ENCODE results near the gene IL11. TPM values are rescaled to one million over a fixed set of nuclear protein-coding genes. Genes with fewer than 3 reads are reported as not detected.
A peak's percentile ranks its signal among the peaks of the same experiment; 100 is the strongest.
"Not testable (repeated sequence)": the region's sequence is repeated elsewhere in the genome, so short reads cannot be mapped to it uniquely, and the experiment has no call there.

IL11 gene
- total RNA-seq, 1 donor from 2014 or later: 2.2 TPM

- H3K27ac Mint-ChIP-seq: peak overlapping the region; percentile 87
- H3K36me3 Mint-ChIP-seq (ENCODE audit: insufficient read depth): peaks cover 21% of the 10 kb centered on the region
- peaks cover 9% of the 10 kb centered on the region for H3K9me3 Mint-ChIP-seq (ENCODE audit: low read depth)
These were observed 35.4 kb upstream of the IL11 start for GRCh38 chr19:55405638-55406037.

GRCh38 chr19:55402509-55402908 is 32.2 kb upstream of the IL11 start:
- Mint-ChIP-seq H3K9me3 (ENCODE audit: low read depth) (no peaks in the 10 kb centered on the region), H3K36me3 (ENCODE audit: insufficient read depth) (peaks cover 19% of the 10 kb centered on the region), H3K4me3 (ENCODE audit: low read depth) (no peak overlapping the region), H3K27me3 (no peaks in the 10 kb centered on the region), H3K27ac (no peak overlapping the region), H3K4me1 (ENCODE audit: low read depth) (peaks cover 14% of the 10 kb centered on the region)
- no peak for DNase-seq (ENCODE audit: low spot score, unreplicated experiment)
- TF ChIP-seq CTCF (IDR thresholded peaks at IDR 0.05; ENCODE audit: unreplicated experiment): no peak

More at GRCh38 chr19:55405638-55406037, 35.4 kb upstream of the IL11 start:
- peaks cover 7% of the 10 kb centered on the region for H3K27me3 Mint-ChIP-seq
- H3K4me3 Mint-ChIP-seq (ENCODE audit: low read depth): peak overlapping the region; percentile 88
- H3K4me1 Mint-ChIP-seq (ENCODE audit: low read depth): peaks cover 14% of the 10 kb centered on the region
- no peak for TF ChIP-seq CTCF (IDR thresholded peaks at IDR 0.05; ENCODE audit: unreplicated experiment)
- no peak for DNase-seq (ENCODE audit: low spot score, unreplicated experiment)

DNA sequence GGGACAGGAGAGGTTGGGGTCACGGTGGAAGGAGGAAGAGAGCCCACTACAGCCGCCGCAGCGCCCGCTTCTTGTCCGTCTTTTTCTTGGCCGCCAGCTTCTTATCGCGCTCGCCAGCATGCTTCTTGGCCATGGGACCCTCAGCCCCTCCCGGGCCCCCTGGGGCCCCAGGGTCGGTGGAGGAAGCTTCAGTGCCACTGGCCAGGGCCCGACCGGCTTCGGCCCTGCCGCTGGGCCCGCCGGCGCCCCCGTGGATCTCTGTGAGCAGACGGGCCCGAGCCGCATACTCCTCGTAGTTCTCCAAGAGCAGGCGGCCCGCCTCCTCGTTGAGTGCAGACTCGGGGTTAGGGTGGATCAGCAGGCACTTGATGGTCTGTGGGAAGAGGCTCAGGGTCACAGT is 31.1 kb upstream of the IL11 start:
- H3K9me3 Mint-ChIP-seq (ENCODE audit: low read depth); DNase-seq (ENCODE audit: low spot score, unreplicated experiment); H3K27me3 Mint-ChIP-seq; H3K4me1 Mint-ChIP-seq (ENCODE audit: low read depth); H3K27ac Mint-ChIP-seq; H3K4me3 Mint-ChIP-seq (ENCODE audit: low read depth): not testable (repeated sequence)
- peaks cover 17% of the 10 kb centered on the region for H3K36me3 Mint-ChIP-seq (ENCODE audit: insufficient read depth)

DNA sequence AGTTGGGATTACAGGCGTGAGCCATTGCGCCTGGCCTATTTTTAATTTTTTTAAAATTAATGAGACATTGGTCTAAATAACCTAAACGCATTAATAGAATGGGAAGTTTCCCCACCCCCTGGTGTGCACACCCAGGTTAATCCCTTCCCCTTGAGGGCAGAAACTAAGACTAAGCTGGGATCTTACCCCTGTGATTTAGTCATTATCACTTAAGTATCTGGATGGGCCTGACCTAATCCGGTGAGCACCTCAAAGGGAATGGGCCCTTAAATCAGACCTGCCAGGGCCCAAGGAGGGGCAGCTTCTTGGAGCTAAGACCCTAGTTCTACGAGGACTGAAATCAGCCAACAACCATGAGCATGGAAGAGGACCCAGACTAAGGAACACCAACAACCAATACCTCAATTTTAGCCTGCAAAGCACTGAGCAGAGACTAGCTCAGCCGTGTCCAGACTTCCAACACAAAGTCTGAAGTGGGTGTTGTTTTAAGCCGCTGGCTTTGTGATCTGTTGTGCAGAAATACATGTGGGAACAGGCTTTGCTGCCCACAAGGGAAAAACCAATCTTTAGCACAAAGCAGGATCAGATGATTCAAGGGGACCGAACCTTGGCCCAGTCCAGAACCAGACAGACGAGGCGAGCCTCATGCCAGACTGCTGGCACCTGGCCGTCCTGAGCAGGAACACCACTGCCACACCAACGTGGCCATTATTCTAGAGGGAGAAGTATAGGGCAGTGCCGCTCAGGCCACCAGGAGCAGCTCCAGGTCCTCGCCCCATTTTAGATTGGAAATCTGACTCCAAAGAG is 30.2 kb upstream of the IL11 start:
- Mint-ChIP-seq H3K4me1 (ENCODE audit: low read depth) (peaks cover under 1% of the 10 kb centered on the region), H3K9me3 (ENCODE audit: low read depth) (no peaks in the 10 kb centered on the region), H3K27me3 (no peaks in the 10 kb centered on the region), H3K4me3 (ENCODE audit: low read depth) (no peak overlapping the region), H3K36me3 (ENCODE audit: insufficient read depth) (peaks cover 10% of the 10 kb centered on the region), H3K27ac (no peak overlapping the region)
- DNase-seq (ENCODE audit: low spot score, unreplicated experiment): no peak
- TF ChIP-seq CTCF (IDR thresholded peaks at IDR 0.05; ENCODE audit: unreplicated experiment): no peak

GRCh38 chr19:55398200-55398925 is 28.1 kb upstream of the IL11 start:
- H3K27ac Mint-ChIP-seq: peak overlapping the region; percentile 7
- no peak overlapping the region for H3K4me3 Mint-ChIP-seq (ENCODE audit: low read depth)
- H3K36me3 Mint-ChIP-seq (ENCODE audit: insufficient read depth): peaks cover 10% of the 10 kb centered on the region
- H3K4me1 Mint-ChIP-seq (ENCODE audit: low read depth): peaks cover under 1% of the 10 kb centered on the region
- no peaks in the 10 kb centered on the region for H3K9me3 Mint-ChIP-seq (ENCODE audit: low read depth)
- no peak for DNase-seq (ENCODE audit: low spot score, unreplicated experiment)
- no peak for TF ChIP-seq CTCF (IDR thresholded peaks at IDR 0.05; ENCODE audit: unreplicated experiment)
- no peaks in the 10 kb centered on the region for H3K27me3 Mint-ChIP-seq

Measured in progenitor cell of endocrine pancreas (in vitro differentiated cells).